HG03103 (cell line): Measurements from ENCODE around the gene ARSA.
"Not testable (repeated sequence)": the region's sequence is repeated elsewhere in the genome, so short reads cannot be mapped to it uniquely, and the experiment has no call there.

Experiments
- ATAC-seq: cut with Tn5 transposase; IDR thresholded peaks from one replicate; pipeline ENCODE4 v1.9.1; 2021; ENCODE audit warnings: low read depth; ENCODE audit not compliant: unreplicated experiment

Gene ARSA

DNA sequence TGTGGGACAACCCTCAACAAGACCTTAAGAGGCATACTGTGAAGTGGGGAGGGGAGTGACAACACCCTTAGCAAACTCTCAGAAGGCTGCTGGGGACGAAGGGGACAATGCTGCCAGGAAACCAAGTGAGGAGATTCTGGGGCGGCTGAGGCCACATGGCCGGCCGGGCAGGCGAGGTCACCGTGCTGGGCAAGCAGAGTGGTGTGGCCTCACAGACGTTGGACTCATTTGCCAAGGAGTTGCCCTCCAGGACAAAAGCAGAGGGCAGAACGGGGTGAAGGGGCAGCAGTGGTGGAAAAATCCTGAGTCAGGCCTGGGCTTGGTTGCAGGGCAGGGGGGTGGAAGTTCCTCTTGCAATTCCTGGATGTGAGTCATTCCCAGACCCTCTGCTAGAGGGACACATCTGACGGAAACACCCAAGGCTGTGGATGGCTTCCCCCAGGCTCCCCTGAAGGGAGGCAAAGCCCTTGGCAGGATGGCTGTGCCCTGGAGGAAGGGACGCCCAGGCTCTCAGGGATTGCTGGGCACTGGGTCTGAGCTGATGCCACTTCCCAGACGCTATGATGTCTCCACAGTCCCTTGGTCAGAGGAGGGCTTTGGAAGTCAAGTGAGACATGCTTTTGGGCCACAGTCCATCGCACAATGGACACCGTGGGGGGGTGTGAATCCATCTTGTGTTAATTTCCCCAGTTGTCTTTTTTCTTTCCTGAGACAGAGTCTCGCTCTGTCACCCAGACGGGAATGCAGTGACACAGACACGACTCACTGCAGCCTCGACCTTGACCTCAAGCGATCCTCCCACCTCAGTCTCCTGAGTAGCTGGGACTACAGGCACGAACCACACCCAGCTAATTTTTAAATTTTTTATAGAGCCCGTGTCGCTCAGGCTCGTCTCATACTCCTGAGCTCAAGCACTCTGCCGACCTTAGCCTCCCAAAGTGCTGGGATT is 28.4 kb upstream of the ARSA start:
- ATAC-seq: no peak

DNA sequence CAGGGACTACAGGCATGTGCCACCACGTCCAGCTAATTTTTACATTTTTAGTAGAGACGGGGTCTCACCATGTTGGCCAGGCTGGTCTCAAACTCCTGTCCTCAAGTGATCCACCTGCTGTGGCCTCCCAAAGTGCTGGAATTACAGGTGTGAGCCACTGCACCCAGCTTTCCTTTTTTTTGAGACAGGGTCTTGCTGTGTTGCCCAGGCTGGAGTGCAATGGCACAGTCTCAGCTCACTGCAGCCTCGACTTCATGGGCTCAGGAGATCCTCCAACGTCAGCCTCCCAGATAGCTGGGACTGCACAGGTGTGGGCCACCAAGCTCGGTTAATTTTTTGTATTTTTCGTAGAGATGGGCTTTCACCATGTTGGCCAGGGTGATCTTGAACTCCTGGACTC is 26.7 kb upstream of the ARSA start:
- ATAC-seq: not testable (repeated sequence)

DNA sequence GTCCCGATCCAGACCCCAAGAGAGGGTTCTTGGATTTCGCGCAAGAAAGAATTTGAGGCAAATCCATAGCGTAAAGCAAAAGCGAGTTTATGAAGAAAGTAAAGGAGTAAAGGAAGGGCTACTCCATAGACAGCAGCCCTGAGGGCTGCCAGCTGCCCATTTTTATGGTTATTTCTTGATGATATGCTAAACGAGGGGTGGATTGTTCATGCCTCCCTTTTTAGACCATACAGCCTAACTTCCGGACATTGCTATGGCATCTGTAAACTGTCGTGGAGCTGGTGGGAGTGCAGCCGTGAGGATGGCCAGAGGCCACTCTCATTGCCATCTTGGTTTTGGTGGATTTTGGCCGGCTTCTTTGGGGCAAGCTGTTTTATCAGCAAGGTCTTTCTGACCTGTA is 25.3 kb upstream of the ARSA start:
- no peak for ATAC-seq

DNA sequence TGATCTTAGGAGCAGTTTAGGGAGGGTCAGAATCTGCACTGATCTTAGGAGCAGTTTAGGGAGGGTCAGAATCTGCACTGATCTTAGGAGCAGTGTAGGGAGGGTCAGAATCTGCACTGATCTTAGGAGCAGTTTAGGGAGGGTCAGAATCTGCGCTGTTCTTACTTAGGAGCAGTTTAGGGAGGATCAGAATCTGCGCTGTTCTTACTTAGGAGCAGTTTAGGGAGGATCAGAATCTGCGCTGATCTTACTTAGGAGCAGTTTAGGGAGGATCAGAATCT is 15.8 kb upstream of the ARSA start:
- ATAC-seq: not testable (repeated sequence)

DNA sequence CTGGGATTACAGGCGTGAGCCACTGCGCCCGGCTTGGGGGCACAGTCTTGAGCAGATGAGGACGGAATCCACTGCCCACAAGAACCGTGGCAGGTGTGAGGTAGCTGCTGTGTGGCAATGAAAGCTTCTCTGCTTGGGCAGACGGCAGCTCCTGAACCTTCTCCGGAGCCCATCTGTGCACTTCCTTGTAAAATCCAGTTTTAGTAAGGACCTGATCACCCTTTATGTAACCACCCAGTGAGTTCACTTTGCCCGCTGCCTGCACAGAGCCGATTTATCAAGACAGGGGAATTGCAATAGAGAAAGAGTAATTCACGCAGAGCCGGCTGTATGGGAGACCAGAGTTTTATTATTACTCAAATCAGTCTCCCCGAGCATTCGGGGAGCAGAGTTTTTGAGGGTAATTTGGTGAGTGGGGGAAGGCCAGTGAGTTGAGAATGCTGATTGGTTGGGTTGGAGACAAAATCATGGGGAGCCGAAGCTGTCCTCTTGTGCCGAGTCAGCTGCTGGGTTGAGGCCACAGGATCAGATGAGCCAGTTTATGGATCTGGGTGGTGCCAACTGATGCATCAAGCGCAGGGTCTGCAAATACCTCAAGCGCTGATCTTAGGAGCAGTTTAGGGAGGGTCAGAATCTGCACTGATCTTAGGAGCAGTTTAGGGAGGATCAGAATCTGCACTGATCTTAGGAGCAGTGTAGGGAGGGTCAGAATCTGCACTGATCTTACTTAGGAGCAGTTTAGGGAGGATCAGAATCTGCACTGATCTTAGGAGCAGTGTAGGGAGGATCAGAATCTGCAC is 15.3 kb upstream of the ARSA start:
- not testable (repeated sequence) for ATAC-seq

DNA sequence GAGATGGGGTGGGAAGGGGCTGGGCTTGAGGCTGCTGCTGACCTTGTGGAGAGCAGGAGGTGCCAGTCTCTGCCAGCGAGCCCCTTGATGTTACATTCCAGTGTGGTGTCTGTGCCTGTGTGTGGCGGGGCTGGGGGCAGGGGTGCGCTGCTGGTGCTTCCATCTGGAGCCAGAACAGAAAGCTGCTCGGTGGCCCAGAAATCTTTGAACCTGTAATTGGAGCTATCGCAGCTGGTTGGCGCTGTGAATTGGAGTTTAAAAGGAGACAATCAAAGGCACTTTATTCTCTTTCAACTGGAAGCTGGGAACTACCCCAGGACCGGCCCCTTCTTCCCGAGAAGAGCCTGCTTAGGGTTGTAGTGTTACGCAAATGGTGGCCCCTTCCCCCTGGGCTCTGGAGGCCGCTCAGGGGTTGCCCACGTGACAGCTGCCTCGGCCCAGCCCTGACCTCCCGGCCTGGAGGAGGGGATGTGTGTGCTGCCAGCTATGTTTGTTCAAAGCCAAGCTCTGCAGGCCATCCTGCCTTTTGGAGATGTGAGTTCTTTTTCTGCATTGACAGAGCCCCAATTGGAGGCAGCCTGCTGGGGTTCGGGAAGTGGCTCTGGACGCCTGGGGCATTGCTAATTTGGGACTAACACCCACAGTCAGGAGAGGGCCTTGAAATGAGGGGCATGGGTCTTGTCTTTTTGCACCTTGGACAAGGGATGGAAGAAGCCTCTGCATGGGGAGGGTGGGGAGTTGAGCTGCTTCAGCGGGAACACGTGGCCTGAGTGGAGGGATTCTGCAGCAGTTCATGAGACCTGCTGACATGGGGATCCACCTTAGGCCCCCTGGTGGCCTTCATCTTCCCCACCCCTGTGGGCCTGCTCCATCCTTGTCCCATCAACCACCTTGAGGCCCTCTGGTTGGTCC is 14.0 kb upstream of the ARSA start:
- no peak for ATAC-seq

DNA sequence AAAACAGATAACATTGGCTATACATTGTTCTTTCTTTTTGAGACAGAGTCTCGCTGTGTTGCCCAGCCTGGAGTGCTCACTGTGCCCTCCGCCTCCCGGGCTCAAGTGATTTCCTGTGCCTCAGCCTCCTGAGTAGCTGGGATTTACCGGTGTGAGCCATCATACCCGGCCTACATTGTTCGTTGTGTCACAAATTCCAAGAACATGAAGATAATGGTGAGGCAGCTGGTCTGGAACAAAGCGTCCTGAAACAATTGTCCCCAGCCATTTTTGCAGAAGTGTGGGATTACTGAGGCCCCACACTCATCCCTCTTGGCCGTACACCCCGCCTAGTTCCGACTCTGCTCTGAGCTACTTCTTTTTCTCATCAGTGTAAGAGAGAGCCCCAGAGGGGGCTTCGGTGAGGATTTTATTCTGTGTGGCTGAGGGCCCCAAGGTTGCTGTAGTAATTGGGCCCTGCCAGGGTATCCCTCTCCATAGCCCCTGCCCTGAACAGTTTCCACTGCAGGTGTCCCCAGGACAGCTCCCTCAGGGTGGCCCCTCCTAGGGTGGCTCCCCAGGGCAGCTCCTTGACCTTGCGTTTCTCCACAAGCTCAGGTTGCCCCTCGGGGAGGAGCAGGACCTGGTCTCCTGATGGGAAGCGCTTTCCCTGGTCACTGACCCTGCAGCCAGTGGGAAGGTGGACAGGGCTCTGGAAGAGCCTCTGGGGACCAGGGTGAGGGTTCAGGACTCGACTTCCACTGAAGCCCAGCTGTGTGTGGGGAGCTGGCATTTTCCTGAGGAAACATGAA is 13.1 kb upstream of the ARSA start:
- no peak for ATAC-seq

DNA sequence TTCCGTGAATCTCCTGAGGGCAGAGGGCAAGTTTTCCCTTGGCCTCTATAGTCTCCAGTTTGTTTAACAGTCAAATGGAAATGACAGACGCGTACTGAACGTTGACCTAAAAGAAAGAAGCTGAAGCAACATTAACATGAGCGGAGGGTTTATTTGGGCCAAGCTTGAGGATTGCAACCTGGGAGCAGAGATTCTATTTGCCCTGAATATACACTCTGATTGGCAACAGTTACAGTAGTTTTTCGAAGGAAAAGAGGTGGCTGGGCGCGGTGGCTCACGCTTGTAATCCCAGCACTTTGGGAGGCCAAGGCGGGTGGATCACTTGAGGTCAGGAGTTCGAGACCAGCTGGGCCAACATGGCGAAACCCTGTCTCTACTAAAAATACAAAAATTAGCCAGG is 12.3 kb upstream of the ARSA start:
- ATAC-seq: not testable (repeated sequence)

DNA sequence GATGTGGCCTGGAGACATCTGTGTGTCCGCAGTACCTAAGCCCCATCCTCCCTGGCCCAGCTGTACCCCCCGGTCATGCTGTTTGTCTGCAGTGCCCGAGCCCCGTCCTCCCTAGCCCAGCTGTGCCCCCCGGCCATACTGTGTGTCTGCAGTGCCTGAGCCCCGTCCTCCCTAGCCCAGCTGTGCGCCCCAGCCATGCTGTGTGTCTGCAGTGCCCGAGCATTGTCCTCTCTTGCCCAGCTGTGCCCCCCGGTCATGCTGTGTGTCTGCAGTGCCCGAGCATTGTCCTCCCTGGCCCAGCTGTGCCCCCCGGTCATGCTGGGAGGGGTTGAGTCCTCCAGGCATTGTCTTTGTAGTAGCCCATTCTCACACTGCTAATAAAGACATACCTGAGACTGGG is 7.6 kb upstream of the ARSA start:
- ATAC-seq: no peak

DNA sequence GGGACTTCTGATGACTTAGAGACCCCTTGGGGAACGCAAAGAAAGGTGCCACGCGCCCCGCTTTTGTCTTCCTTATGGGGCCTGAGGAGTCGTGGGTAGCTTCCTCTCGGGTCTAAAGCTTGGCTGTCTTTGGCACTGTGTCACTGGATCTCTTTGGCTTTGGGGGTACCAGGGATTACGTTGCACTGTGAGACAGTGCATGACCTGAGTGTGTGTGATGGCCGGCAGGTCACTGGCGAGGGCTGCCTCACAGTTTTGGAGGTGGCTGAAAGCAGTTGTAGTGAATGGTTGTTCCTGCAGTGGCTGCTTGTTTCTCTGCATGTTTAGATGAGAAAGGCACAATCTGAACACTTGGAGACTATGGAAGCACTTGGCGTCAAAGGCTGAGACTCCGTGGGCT is 5.8 kb upstream of the ARSA start:
- ATAC-seq: no peak

DNA sequence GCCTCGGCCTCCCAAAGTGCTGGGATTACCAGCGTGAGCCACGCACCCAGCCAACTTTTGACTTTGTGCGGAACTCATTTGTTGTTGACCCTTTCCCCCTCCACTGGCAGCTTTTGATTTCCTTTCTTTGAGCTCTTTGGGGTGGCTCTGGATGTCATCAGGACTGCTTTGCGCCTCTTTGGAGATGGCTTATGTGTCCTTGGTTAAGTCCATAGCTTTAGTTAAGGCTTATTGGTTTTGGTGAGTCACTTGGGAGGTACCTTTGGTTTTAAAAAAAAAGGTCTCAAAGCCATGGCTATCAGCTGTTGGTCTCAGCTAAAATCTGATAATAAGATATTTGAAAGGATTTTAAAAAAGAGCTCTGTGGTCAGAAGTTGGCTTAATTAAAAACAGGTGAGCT is 5.1 kb upstream of the ARSA start:
- no peak for ATAC-seq

DNA sequence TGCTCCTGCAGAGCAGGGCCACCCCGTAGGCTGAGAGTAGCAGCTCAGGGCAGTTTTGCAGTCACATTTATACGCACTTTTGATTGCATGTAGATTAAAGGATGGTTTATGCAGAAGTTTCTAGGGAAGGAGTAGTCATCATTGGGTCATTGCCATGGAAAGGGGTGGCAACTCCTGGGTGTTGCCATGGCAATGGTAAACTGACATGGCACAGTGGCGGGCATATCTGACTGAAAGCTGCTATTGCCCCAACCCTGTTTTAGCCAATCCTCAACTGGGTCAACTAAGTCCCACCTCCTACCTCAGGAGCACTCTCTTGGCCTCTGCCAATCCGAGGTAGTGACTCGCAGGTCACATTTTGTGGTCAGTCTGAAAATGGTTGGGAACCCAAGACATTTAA is 2.4 kb upstream of the ARSA start:
- no peak for ATAC-seq

DNA sequence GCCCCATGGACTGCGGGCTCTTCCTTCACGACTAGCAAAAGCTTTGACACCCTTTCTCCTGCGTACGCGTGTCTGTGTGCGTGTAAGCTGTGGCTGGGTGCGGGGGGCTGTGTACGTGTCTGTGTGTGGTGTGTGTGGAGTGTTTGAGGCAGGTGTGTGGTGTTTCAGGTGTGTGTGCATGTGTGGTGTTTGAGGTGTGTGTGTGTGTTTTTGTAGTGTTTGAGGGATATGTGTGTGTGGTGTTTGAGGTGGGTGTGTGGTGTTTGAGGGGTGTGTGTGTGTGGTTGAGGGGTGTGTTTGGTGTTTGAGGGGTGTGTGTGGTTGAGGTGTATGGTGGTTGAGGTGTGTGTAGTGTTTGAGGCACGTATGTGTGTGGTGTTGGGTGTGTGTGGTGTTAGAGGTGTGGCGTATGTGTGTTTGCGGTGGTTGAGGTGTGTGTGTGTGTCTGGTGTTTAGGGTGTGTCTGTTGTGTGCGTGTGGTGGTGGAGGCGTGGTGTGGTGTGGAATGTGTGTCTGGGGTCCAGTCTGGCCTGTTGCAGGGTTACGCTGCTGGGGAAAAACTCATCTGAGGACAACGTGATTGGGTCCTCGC is 687 bp upstream of the ARSA start:
- ATAC-seq: no peak

DNA sequence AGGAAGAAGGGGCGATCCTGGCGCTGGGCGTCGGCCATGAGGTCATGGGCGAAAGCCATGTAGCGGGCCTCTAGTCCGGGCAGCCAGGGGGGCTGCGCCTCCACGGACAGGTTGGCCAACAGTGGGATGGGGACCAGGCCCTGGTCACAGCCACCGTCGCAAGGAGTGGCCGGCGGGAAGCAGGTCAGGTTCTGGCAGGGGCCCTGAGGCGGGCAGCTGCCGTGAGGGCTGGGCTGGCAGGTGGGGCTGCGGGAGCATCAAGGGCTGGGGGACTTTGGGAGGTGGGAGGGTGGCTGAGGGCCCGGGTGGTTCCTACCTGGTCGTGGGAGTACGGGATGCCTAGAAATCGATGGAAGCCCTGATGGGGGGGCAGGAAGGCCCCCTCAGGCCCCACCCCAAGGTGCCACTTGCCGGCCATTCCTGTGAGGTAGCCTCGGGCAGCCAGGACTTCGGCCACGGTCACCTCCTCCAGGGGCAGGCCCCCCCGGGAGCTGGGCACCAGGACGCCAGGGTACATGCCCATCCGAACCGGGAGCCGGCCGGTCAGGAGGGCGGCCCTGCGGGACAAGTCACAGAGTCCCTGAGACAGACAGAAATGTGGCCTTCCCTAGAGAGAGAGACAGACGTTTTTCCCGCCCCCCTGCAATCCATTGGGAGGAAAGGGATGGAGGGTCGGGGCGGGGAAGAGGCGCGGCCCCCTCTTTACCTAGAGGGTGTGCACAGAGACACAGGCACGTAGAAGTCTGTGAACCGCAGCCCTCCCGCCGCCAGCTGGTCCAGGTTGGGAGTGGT is 906 bp downstream of the ARSA start:
- ATAC-seq: no peak

DNA sequence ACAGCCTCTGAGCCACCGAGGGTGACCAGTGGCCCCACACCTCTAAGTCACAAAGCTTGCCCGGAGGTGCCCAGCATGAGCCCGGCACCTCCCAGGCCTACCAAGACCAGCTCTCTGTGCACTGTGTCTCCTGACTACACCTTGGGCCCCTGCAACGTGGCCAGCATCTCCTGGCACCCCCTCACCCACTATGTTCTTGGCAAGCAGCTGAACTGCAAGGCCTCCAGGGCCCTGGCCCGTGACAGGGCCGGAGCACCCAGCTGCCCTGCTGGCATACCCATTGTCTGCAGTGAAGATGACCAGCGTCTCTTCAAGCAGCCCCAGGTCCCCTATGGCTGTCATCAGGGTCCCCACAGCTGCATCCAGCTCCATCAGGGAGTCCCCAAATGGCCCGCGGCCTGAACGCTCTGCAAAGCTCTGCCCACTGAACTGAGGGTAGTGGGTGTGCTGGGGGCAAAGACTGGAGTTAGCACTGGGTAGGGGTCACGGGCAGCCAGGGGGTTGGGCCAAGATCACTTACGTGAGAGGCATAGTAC is 1.6 kb downstream of the ARSA start:
- ATAC-seq: no peak

DNA sequence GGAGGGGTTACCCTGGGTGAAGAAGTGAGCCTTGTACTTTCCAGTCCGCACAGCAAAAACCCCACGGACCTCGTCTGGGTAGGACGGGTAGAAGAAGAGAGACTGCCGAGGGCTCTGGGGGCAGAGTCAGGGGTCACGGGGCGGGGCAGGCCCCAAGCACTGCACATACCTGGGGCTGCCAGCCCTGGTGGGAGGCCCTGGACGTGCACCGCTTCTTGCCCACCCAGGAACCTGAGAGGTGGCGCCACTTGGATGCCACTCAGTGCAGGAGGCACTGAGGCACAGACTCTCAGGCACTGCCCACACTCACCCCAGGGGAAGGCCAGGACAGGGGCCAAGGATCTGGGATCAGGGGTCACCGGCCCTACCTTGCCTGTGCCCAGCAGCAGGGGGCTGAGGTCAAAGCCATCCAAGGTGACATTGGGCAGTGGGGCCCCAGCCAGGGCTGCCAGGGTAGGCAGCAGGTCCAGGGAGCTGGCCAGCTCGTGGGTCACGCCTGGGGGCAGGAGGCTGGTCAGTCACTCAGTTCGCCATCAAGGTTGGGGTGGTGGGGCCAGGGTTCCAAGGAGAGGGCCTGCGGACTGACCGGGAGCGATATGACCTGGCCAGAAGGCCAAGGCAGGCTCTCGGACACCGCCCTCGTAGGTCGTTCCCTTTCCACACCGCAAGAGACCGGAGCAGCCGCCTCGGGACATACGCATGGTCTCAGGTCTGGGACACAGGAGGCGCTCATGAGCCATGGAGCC is 2.2 kb downstream of the ARSA start:
- ATAC-seq: no peak

DNA sequence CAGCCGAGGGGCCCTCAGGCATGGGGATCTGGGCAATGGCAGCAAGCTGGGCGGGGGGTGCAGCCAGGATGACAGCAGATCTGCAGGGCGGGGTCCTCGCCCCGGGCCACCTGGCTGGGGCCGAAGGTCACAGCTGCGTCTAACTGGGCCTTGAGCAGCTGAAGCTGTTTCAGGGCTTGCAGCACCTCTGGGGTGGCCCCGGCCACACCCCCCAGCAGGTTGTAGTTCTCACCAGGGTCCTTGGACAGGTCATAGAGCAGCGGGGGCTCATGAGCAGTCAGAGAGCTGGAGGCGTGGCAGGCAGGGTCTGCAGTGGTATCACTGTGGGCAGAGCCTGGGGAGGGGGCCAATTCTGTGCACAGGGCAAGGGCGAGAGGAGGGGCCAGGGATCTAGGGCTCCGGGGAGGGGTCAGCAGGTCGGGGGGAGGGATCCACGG is 2.8 kb downstream of the ARSA start:
- no peak for ATAC-seq
